Activated CD4-positive, alpha-beta T cell treated with anti-CD3 and anti-CD28 coated beads, Interleukin-10, Interleukin-2, amounts not matched to agents 100 ng/mL and 50 ng/mL, durations not matched to agents 16 hours and 8 hours (primary cell): Measurements from ENCODE around the gene HDAC9.
A peak's percentile ranks its signal among the peaks of the same experiment; 100 is the strongest.

Source experiments
- DNase-seq: peaks from one replicate; pipeline ENCODE4 v3.0.0-alpha.2; 2020

The HDAC9 gene

GRCh38 chr7:18495412-18496340 is at the start of gene HDAC9:
Gene HDAC9, plus strand, starts transcription at chr7:18495749. Its CDS starts 554 bp downstream, at chr7:18496303.
- DNase-seq: peak; percentile 17

- DNase-seq: no peak
Measured at GRCh38 chr7:18445916-18446520, 49.5 kb upstream of the HDAC9 start.

- DNase-seq: no peak
Measured at GRCh38 chr7:18450019-18450418, 45.5 kb upstream of the HDAC9 start.

GRCh38 chr7:18455606-18456005 is 39.9 kb upstream of the HDAC9 start:
- no peak for DNase-seq

GRCh38 chr7:18457832-18458231 is 37.7 kb upstream of the HDAC9 start:
- DNase-seq: no peak

- DNase-seq: no peak
Measured at GRCh38 chr7:18458830-18459229, 36.7 kb upstream of the HDAC9 start.

GRCh38 chr7:18459484-18460245 is 35.9 kb upstream of the HDAC9 start:
- no peak for DNase-seq

GRCh38 chr7:18461785-18462467 is 33.6 kb upstream of the HDAC9 start:
- peak; percentile 52 for DNase-seq

- no peak for DNase-seq
Measured at GRCh38 chr7:18464830-18465229, 30.7 kb upstream of the HDAC9 start.

GRCh38 chr7:18467011-18467410 is 28.5 kb upstream of the HDAC9 start:
- no peak for DNase-seq

GRCh38 chr7:18468795-18469194 is 26.8 kb upstream of the HDAC9 start:
- DNase-seq: no peak

- no peak for DNase-seq
Measured at GRCh38 chr7:18469316-18469715, 26.2 kb upstream of the HDAC9 start.

GRCh38 chr7:18471476-18472160 is 23.9 kb upstream of the HDAC9 start:
- no peak for DNase-seq

- DNase-seq: no peak
Measured at GRCh38 chr7:18472161-18472483, 23.4 kb upstream of the HDAC9 start.

- no peak for DNase-seq
Measured at GRCh38 chr7:18473119-18473518, 22.4 kb upstream of the HDAC9 start.

GRCh38 chr7:18474944-18475343 is 20.6 kb upstream of the HDAC9 start:
- DNase-seq: no peak

GRCh38 chr7:18475488-18475887 is 20.1 kb upstream of the HDAC9 start:
- DNase-seq: no peak

GRCh38 chr7:18481776-18482175 is 13.8 kb upstream of the HDAC9 start:
- no peak for DNase-seq

GRCh38 chr7:18488049-18488448 is 7.5 kb upstream of the HDAC9 start:
- no peak for DNase-seq

GRCh38 chr7:18489624-18490023 is 5.9 kb upstream of the HDAC9 start:
- DNase-seq: no peak

GRCh38 chr7:18491871-18492270 is 3.7 kb upstream of the HDAC9 start:
- no peak for DNase-seq

GRCh38 chr7:18494406-18494805 is 1.1 kb upstream of the HDAC9 start:
- DNase-seq: no peak
